HG03575 (cell line): ENCODE data around the gene MYO5B.
"Not testable (repeated sequence)": the region's sequence is repeated elsewhere in the genome, so short reads cannot be mapped to it uniquely, and the experiment has no call there.

ENCODE experiments used
- ATAC-seq: cut with Tn5 transposase; IDR thresholded peaks from one replicate; pipeline ENCODE4 v1.9.1; 2021; ENCODE audit not compliant: unreplicated experiment, insufficient number of reproducible peaks, low FRiP score; ENCODE audit errors: extremely low read depth

The MYO5B gene

DNA sequence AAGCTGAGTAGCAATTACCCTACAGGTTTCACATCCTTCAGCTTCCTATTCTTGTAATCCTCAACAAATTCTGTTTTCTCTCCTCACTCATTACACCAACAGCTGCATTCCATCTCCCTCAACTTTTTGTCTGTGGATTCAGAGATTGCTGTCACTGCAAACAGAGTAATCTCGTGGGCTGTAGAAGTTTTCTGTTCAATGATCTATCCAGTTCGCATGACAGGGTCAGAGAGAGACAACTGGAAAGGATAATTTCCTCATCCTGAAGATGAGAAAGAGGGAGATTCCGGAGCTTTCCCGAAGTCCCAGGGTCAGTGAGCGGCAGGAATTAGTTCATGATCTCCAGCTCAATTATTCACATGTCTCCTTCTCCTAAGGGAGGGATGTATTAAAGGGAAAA lies 75.7 kb downstream of the MYO5B start:
- ATAC-seq, result no peak

DNA sequence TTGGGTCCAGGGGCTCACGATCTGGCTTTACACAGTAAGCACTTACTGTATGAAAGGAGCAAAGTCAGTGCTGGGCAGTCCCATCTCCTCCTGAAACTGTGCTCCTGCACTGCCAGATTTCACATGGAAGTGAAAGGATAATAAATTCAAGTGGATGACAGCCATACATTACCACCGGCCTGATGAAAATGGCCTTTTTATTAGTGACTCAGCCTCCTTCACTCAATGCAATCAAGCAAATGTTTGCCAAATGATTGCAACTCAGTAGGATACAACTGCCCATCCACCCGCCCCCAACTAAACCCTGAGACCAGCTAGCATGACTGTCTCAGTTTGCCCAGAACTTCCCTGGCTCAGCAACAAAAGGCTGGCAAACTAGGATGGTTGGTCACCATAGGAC lies 77.1 kb downstream of the MYO5B start:
- ATAC-seq, result no peak

DNA sequence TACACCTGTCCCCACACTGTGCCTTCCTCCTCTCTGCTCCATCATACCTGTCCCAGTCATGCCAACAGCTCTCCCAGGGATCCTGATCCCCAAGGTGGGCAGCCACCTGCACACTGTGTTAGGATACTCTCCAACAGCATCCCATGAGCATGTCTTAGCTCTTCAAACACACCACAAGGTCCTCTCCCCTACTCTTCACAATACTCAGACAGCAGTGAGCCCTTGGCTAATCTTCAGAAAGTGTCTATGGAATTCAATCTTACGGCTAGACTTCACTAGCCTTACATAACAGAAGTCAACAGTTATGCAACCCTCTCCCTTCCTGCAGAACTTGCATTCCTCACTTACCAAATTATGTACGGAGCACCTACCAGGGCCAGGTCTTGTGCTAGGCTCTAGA lies 79.9 kb downstream of the MYO5B start:
- no peak for ATAC-seq

DNA sequence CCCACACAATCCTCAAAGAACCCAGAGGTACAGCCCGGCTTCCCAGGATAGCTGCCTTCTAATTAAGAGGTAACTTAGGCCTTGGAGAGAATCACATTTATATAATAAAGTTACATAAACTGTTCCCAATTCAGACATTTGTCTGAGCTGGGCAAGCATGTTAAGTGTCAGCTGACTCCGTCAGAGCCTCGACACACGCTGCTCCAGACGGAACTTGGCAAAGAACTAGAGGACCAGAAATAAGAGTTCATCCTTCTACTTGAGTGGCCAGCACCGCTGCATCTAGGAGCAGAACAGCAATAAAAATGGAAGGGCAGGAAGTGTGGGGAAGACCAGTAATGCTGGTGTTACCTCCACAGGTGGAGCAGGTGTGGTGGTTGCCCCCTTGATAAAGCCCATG lies 80.5 kb downstream of the MYO5B start:
- ATAC-seq, result no peak

DNA sequence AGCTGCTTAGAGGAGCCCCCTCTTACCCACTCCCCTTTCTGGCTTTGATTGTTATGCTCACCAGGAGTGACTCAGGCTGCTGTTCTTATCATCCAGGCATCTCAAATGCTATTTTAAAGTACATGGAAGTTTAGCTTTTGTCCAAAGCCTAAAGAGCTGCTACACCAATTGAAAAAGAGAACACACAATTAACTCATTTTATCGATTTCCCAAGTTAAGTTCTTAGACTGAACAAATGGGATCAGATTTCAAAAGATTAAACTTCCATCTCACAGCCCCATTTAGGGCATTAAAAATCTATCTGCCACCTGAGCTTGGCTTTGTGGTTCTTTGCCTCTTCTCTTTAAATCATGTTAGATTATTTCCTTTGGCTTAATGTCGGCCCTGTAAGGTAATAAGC lies 81.2 kb downstream of the MYO5B start:
- ATAC-seq, result no peak

DNA sequence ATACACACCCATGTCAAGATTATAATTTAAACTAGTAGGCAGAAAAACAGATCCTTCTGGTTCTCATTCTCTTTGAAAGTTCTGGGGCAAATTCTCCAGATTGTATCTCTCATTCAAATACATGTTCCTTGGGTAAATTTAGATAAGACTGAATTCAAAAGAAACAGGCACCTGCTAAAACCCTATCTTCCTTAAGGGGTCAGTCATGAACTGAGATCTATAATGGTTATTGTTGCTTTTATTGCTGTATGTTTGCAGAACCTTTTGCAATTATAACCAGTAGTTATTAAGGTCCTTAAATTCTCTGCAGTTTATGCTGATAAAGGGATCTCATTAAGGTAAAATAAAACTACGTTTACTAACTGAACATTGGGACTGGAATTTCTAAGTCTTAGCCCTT lies 83.5 kb downstream of the MYO5B start:
- no peak for ATAC-seq

DNA sequence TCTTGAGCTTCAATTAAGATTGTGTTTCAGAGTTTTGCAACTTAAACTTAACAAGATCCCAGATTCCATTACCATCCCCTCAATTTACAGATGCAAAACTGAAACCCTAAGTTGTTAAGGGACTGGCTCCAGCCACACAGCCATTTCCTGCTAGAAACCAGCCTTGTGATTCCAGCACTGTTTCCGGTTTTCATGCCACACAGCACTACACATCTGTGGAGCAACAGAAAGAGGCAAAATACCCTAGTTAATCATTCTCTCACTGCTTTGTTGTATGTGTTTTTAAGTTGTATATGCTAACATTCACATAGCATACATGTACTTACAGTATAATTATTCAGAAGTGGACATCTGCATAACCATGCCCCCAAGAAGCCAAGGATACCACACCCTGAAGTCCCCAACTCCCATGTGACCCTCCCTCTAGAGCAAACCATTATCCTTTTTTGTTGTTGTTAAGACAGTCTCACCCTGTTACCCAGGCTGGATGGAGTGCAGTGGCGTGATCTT lies 87.4 kb downstream of the MYO5B start:
- no peak for ATAC-seq

DNA sequence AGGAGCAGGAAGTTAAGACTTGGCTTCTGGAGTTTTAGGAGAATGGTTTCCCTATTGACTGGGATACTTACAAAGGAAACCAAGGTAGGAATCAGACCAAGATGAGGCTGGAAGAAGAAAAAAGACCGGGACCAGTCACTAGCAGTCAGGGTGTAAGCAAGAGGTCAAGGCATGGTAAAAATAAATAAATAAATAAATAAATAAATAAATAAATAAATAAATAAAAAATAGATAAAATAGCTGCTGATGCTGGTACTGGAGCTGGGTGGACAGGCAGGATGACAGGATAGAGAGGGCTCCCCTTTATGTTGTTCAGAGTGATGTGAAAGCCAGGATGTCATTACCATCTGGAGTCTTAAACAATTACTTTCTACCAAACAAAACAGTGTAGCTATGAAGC lies 89.9 kb downstream of the MYO5B start:
- ATAC-seq, result no peak

DNA sequence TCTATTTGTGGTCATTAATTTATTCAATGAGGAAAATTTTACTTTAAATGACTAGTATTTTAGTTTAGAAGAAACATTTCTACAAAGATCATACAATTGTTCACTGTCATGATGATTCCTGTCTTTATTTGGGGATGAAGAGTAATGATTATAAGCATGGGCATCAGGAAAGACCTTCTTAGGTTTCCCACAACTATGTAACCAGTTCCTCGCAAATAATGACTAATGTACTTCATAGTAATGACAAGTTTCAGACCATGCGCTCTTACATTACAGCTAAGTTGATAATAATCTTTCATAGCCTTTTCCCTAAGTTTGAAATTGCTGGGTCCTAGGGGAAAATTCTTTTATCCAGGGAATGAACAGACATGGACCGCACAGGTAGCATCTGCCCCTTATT lies 90.5 kb downstream of the MYO5B start:
- no peak for ATAC-seq

DNA sequence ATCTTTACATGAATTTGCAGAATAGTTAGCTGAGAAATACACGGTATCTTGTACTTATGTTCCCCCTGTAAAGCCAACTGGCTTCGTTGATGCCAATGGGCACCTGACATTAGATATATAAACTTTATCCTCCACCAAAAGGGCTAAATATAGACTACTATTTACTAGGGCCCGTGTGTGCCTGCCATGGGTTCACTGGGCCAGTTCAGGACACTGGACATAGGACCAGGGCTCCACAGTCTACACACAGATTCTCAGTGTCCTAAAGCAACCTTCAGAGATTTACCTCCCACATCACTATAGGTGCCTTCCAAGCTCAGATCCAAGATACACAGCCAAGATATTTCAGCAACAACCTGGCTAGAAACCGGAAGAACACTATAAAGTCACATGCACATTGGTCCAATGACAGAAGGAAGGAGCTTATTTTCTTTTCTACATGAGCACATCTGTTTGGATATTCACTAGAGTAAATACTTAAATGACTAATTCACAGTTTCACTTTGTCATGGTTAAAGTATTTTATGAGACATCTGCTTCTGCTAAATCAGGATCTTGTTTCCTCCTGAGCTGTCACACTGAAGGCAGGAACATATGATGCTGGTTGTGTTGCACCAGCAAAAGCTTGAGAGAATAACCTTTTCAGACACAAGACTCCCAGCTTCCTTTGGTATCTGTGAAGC lies 95.1 kb downstream of the MYO5B start:
- no peak for ATAC-seq

DNA sequence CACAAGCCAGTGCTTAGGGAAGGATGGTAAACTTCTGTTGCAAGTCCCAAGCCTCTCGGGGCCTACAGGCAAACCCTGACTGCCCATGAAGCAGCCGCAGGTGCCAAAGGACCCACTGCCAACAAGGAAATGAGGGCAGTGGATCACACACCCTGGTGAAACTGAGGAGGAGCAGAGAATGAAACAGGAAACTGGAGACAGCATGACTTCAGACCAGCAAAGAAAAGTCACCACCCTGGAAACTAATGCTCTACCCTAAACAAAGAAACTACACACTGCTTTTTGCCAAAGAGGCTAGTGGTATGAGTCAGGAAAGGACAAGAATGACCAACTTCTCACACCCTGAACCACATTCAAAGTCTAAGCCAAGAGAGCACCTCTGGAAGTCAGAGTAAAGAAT lies 97.2 kb downstream of the MYO5B start:
- no peak for ATAC-seq

DNA sequence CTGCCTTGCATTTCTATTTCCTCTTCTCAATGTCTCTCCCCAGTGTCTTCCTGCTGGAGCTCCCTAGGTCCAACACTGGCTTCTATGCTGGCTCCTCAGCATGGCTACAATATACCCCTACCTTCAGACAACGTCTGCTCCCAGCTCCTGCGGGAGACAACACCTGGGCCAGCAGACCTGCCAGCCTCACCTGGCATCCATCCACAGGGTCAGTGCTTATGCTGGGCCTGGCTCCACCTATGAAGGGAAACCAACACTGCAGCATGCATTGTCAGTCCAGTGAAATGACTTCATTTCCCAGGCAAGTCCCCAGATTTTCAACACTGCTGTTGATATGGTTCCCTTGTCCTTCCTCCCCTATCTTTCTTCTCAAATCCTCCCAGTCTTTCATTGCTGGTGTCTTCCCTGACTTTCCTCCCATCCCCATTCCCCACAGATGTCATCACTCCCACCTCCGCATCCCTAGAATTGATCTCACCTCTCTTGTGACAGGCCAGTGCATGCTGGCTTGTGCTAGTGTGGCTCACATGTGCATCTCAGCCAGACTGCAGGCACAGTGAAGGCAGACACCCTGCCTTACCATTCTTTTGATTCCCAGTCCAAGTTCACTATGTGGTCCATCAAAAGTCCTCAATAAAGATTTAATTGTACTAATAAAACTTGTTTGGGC lies 98.0 kb downstream of the MYO5B start:
- ATAC-seq, result no peak

DNA sequence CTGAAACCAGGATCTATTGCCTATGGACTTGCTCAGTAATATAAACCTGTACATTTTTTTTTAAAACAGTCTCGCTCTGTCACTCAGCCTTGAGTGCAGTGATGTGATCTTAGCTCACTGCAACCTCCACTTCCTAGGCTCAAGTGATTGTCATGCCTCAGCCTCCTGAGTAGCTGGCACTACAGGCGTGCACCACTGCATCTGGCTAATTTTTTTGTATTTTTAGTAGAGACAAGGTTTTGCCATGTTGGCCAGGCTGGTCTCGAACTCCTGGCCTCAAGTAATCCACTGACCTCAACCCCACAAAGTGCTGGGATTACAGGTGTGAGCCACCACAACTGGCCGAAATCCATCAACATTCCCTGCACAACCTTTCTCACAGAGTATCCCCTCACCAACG lies 100.2 kb downstream of the MYO5B start:
- ATAC-seq, result not testable (repeated sequence)

DNA sequence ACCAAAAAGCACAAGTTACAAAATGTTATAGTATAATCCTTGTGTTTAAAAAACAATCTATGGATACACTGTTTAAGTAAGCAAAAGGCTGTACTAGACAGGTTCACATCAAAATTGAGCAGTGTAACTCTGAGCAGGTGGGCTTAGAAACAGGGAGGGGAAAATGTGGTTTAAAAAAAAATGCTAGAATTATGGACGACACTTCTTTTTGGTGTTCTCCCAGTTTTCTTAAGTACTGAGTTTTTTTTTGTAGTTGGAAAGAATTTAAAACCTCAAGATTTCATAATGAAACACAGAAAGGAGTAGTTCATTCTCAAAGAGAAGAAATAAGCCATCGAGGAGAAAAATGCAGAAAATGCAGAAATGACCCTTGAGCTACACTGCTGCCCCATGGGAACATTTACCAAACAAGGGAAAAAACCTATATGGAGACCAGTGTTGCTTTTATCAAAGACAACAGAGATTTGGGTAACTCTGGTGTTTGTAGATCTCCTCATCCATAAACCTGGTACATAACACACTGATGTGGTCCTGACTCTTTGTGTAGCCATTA lies 100.7 kb downstream of the MYO5B start:
- ATAC-seq, result no peak

DNA sequence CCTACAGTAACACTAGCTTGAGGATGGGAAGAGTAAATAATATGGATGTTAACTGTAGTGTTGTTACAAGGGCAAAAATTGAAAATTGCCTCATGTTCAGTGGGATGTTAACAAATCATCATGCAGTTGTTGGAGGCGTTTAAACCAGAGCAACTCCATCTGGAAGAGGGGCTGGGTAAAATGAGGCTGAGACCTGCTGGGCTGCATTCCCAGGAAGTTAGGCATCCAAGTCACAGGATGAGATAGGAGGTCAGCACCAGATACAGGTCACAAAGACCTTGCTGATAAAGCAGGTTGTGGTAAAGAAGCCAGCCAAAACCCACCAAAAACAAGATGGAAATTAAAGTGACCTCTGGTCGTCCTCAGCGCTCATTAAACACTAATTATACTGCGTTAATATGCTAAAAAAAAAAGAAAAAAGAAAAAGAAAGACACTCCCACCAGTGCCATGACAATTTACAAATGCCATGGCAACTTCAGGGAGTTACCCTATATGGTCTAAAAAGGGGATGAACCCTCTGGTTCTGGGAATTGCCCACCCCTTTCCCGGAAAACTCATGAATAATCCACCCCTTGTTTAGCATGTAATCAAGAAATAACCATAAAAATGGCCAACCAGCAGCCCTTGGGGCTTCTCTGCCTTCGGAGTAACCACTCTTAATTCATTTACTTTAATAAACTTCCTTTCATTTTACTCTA lies 101.4 kb downstream of the MYO5B start:
- no peak for ATAC-seq

DNA sequence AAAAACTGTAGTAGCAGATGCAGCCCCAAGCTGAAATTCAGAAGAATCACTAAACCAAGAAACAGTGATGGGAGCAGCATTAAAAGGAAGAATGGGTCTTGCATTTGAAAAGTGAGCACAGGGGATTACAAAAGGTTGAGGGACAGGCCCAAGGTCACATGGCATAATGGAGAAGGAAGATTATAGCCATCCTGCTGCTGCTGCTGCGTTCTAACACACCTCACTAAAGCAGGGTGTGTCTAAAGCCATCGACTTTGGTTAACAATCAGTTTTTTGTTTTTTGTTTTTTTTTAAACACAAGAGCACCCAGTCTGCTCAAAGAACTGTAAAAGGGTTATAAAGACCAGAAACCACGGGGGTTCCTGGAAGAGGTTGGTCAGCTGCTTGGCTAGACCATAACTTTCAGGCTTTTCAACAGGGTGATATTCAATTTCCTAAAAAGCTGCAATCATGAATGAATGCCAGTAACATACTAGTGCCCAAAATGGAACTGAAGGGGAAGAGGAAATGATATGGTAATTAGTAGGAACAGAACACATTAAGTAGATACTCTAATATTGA lies 102.6 kb downstream of the MYO5B start:
- ATAC-seq, result no peak

DNA sequence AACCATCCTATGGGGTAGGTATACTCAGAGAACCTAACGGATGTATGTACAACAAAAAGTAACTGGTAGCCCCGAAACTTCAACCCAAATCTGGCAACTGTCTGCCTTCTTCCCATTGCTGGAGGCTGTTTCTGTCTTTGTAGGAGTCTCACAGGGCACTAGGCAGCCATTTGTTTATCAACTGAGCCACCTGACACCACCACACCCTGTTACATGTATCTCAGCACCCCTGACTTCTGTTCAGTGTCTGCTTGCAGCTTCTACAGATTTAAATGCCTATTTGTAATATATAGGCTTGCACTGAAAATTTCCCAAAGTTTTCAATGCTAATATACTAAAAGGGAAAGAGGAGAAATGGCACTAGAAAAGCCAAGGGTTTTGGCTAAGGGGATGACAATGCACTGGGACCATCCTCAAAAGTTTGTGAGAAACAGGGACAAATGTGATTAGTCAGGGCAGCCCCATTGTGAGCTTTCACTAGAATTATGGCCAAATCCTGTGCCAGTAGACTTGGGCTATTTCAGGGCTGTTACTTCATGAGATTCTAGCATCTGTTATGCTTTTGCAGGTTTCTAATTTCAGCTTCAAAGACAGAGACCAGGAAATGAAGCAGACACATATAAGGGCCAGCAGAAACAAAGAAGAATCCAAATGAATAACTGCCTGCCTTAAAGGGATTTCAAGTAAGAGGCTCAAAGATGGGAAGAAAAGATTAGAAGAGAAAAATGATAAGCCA lies 103.3 kb downstream of the MYO5B start:
- ATAC-seq, result no peak

DNA sequence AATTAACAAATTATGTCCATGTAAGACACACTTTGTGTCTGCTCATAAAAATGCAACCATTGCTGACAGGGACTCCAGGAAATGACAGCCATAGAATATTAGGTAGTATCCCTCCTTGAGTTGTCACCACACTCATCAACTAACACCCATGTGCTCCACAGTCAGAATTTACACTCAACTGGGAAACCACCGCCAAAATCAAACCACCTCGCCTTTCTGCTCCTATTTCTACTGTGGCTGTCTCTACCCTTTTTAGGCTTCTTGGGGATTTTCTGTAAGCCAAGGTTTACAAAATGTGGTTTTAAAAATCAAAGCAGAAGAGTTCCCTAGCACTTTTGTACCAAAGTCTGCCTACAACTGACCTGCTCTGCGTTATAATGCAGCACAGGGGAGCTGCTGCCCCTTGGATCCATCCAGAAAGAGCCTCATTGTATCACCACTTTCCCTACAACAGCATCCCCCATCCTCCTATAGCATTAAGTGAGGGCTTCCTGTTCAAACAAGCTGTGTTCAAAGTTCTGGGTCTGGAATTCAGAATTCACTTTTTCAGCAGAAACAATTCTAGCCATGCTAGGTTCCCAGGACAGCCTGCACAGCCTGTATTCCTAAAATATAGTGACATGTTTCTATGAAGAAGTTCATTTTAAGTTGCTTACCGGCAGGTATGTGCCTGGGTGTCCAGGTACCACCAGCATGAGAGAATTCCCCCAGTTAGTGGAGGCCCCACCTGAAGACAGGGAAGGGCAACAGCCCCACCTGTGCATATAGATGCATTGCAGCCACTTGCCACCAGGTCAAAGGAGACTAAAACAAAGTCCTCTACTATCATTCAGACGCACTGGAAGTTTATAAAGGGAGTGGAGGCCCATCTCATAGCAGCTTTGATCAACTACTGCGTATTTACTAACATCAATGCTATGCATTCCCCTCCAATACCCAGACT lies 104.3 kb downstream of the MYO5B start:
- no peak for ATAC-seq
